ENCODE measurements around the gene GLP1R.

Gene GLP1R

DNA sequence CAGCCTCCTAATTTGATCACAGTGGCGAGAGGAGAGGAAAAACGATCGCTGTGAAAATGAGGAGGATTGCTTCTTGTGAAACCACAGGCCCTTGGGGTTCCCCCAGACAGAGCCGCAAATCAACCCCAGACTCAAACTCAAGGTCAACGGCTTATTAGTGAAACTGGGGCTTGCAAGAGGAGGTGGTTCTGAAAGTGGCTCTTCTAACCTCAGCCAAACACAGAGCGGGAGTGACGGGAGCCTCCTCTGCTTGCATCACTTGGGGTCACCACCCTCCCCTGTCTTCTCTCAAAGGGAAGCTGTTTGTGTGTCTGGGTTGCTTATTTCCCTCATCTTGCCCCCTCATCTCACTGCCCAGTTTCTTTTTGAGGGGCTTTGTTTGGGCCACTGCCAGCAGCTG is 37.7 kb downstream of the GLP1R start:
- DNase-seq = no peak

DNA sequence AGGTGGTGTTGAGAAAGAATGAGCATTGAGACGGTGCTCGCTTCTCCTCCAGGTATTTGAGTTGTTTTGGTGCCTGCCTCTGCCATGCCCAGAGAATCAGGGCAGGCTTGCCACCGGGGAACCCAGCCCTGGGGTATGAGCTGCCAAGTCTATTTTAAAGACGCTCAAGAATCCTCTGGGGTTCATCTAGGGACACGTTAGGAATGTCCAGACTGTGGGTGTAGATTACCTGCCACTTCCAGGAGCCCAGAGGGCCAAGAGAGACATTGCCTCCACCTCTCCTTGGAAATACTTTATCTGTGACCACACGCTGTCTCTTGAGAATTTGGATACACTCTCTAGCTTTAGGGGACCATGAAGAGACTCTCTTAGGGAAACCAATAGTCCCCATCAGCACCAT is 38.1 kb downstream of the GLP1R start:
- no peak for DNase-seq

- DNase-seq = no peak
Measured at GRCh38 chr6:39087197-39087596, 38.6 kb downstream of the GLP1R start.

- DNase-seq = no peak
Measured at GRCh38 chr6:39088331-39088730, 39.8 kb downstream of the GLP1R start.

DNA sequence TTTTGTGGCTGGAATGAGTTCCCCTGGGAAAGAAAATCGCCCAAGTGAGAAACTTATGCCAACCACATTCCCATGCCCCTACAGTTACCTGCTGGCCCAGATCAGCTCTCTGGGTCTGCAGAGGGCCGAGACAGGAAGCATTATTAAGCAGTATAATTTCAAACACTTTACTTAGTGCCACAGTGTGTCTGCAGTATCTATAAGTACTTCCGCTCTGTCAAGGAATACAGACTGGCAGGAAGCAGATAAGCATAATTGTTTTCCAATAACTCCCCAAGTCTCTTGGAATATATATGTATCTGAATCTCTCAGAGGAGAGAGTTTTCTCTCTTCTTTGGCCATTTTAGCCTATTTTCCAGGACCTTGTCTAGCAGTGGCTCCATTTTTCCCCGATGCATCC is 41.5 kb downstream of the GLP1R start:
- no peak for DNase-seq

- no peak for DNase-seq
Measured at GRCh38 chr6:39091220-39091619, 42.6 kb downstream of the GLP1R start.

DNA sequence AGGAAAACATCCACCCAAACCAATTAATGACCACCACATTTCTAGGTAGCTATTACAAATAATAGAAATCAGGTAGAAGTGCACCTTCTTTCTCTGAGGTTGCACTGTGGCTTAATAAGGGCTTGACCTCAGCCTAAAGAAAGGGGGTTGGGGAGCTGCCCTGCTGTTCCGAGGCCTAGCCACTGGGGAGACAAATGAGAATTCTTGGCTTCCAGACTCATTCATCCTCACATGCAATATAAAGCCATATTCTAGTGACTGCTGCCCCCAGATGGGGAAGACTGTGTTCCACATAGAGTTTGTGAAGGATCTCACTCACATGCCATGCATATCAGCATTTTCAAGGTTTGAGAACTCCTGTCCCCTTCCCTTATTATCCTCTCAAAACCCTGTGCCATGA is 43.5 kb downstream of the GLP1R start:
- DNase-seq = no peak

DNA sequence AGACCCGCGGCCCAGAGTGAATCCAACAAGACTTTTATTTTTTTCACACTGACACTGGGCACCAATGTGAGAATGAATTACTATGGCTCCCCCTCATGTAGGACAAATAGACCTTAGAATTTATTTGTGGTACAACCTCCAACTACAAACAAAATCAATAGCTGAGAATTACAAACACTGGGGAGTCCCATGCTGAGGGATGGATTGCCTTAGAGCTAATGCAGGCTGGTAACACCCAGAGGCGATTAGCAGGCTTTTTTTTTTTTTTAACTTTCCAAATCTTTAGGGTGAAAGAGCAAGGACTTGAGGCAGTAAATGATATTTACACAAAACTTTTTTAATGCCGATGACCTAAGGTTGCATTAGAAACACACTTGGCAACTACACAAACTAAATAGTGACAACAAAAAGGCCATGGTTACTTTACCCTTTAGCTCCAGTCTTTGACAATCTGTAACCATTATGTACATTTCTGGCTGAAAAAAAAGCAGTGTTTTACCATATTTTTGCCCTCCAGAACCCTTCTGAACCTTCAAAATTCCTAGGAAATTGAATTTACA is 44.6 kb downstream of the GLP1R start:
- DNase-seq = no peak

- DNase-seq = no peak
Measured at GRCh38 chr6:39095578-39095977, 47.0 kb downstream of the GLP1R start.

- no peak for DNase-seq
Measured at GRCh38 chr6:39100358-39100757, 51.8 kb downstream of the GLP1R start.

- peak; percentile 29 for DNase-seq
Measured at GRCh38 chr6:39102071-39102820, 53.7 kb downstream of the GLP1R start.

DNA sequence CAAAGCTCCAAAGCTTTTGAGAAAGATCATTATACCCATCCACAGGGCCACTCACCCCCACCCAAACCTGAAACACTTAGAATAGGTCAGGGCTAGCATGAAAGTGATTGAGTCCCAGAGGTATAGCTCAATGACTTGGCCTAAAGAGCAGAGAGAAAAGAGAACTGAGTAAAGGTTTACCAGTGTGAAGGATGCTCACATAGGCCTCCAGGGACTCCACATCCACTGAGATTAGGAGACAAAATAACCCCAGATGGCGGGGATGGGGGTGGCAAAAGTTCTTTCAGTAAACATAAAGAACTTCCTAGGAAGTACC is 54.2 kb downstream of the GLP1R start:
- DNase-seq = no peak

DNA sequence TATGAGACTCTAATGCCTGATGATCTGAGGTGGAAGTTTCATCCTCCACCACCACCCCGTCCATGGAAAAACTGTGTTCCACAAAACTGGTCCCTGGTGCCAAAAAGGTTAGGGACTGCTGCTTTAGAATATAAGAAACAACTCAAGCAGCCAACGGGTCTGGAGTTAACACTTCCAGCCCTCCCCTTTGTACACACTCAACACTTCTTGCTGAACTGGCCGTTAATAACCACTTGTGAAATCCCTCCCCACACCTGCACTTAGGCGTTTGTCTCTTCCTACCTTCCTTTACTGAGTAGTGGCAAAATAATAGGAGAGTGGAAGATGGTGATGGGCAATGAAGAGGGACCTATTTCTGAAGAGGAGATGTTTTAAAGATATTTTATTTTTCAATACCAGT is 55.9 kb downstream of the GLP1R start:
- no peak for DNase-seq

GRCh38 chr6:39107034-39107433 is 58.5 kb downstream of the GLP1R start:
- no peak for DNase-seq

GRCh38 chr6:39107641-39108040 is 59.1 kb downstream of the GLP1R start:
- DNase-seq = no peak

DNA sequence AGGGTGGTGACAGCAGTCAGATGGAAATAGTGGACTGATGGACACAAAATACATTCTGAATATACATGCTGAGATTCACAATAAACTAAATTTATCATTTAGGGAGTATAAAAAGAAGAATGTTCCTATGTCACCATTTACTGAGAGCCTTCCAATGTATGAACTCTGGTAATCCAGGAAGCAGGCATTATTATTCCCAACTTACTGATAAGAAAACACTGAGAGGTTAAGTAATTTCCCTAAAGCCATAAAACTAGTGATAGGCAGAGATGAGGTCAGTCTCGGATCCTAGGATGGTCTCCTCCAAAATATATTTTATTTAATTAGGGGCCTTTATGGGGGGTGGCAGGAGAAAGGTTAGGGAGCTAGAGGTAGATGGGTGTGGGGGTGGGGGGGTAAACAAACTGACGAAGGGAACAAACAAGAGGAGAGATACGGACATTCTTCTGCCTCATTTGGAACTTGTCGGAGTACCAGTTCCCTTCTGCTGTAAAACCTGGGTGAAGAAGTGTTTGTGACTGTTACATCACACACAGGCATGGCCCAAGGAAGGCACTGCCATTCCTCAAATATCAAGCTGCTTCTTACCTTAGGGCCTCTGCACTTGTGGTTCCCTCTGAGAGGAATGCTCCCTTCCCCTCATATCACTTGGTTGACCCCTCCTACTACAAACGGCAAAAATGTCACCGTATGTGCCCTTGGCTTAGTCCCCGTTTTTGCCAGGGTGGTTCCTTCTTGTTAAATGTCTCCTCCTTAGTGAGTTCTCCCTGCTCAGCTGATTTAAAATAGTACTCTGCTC is 59.7 kb downstream of the GLP1R start:
- no peak for DNase-seq

GRCh38 chr6:39111280-39111679 is 62.7 kb downstream of the GLP1R start:
- DNase-seq = no peak

DNA sequence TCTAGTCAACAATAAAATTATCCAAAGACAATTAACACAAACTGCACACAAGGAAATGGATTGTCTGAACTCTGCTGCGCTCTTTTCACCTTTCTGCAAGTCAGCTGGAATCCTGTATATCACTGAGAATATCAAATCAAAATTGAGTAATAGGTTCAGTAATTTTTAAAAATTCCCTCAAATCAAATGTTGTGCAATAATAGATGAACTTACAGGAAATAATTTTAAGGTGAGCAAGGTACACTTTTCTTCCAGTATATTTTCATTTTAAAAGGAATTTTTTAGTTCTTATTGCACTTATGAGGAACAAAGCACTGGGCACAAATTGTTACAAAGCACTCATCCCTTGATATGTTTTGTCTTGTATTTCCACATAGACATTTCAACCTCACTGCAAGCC is 65.2 kb downstream of the GLP1R start:
- DNase-seq = no peak

- no peak for DNase-seq
Measured at GRCh38 chr6:39114388-39114703, 65.8 kb downstream of the GLP1R start.

DNA sequence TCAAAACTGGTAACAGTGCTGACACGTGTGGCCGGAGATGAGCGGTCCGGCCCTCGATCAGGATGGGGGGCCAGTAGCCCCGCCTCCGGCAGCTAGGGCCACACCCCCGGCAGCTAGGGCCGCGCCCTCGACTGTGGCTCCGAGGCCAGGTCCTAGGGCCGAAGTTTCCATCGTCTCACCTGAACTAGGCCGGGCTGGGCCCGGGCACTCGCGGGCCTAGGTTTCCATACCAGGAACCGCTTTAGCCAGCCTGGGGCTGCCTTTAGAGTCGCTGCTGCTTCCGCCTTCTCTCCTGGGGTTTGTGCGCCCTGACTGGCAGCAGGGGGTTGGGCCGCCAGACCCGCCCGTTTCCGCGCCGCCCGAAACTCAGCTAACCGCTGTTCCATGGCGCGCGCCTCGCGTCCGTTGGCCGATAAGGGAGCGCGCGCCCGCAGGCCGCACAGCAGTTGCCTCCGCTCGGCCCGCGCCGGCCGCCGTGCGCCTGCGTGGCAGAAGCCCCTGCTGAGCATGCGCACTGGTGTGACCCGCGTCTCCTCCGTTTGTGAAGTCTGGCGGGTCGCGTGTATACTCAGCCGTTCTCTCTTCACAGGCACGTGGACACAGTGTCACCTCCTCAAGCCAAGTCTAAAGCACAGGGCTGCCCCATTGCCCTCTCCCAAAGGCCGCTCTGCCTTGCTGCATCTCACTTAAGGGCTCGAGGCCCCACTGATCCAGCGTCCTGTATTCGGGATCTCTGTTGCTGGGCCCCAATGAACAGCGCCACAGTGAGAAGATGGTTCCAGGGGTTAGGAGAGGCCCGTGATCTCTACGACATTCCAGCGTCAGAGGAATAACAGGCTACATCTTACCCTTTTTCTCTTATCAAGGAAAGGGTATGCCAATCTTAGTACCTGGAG is 66.4 kb downstream of the GLP1R start, which contains the start of gene SAYSD1:
Gene SAYSD1, minus strand, starts transcription at position 483 of the 896 bp plus-strand sequence. Its CDS starts 97 bp downstream, at position 386.
- peak; percentile 96 for DNase-seq

- DNase-seq = no peak
Measured at GRCh38 chr6:39118921-39119320, 70.3 kb downstream of the GLP1R start.

GRCh38 chr6:39124114-39124513 is 75.5 kb downstream of the GLP1R start:
- no peak for DNase-seq

DNA sequence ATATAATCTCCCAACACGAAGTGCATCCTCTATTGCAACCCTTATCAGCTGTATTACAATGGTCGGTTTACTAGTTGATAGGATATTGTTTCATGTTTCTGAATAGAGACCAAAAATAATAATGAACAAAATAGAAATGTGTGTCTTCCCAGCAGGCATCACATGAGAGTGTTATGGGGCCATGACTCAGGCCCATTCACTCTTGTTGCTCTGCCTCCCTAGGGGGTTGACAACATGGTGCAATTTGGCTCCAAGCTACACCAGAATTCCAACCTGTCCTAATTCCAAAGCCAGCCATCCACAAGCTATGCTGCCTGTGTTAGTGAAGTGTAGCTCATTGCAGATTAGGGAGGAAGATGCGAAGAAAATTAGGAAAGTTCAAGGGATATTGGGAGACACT is 79.5 kb downstream of the GLP1R start:
- no peak for DNase-seq
